Central memory CD4-positive, alpha-beta T cell (primary cell): ENCODE results near the gene LIMS4.
"Not testable (repeated sequence)": the region's sequence is repeated elsewhere in the genome, so short reads cannot be mapped to it uniquely, and the experiment has no call there.

Source experiments
- DNase-seq: peaks from one replicate; pipeline ENCODE4 v3.0.0; 2022

The LIMS4 gene

GRCh38 chr2:110449127-110449947 is 23.3 kb downstream of the LIMS4 start:
- not testable (repeated sequence) for DNase-seq

- not testable (repeated sequence) for DNase-seq
Measured at GRCh38 chr2:110446644-110447043, 26.0 kb downstream of the LIMS4 start.

- not testable (repeated sequence) for DNase-seq
Measured at GRCh38 chr2:110443305-110444005, 29.2 kb downstream of the LIMS4 start.

GRCh38 chr2:110441905-110442304 is 30.7 kb downstream of the LIMS4 start:
- DNase-seq, result not testable (repeated sequence)

- DNase-seq, result not testable (repeated sequence)
Measured at GRCh38 chr2:110434565-110434964, 38.1 kb downstream of the LIMS4 start.

GRCh38 chr2:110425725-110426124 is 46.9 kb downstream of the LIMS4 start:
- not testable (repeated sequence) for DNase-seq

GRCh38 chr2:110424421-110424820 is 48.2 kb downstream of the LIMS4 start:
- DNase-seq, result not testable (repeated sequence)

- DNase-seq, result not testable (repeated sequence)
Measured at GRCh38 chr2:110423574-110423962, 49.0 kb downstream of the LIMS4 start.

GRCh38 chr2:110422852-110423573 is 49.6 kb downstream of the LIMS4 start:
- not testable (repeated sequence) for DNase-seq

- not testable (repeated sequence) for DNase-seq
Measured at GRCh38 chr2:110420641-110421354, 51.8 kb downstream of the LIMS4 start.

GRCh38 chr2:110407142-110407541 is 65.5 kb downstream of the LIMS4 start:
- not testable (repeated sequence) for DNase-seq

- DNase-seq, result not testable (repeated sequence)
Measured at GRCh38 chr2:110404988-110405387, 67.6 kb downstream of the LIMS4 start.

- not testable (repeated sequence) for DNase-seq
Measured at GRCh38 chr2:110404246-110404645, 68.4 kb downstream of the LIMS4 start.

GRCh38 chr2:110401001-110401618 is 71.5 kb downstream of the LIMS4 start:
- DNase-seq, result not testable (repeated sequence)

GRCh38 chr2:110399378-110399777 is 73.2 kb downstream of the LIMS4 start:
- not testable (repeated sequence) for DNase-seq

GRCh38 chr2:110395990-110396389 is 76.6 kb downstream of the LIMS4 start:
- DNase-seq, result not testable (repeated sequence)
